Hepatocyte (in vitro differentiated cells): Measurements from ENCODE around the gene OSBPL2. TPM values are rescaled to one million over a fixed set of nuclear protein-coding genes. Genes with fewer than 3 reads are reported as not detected.

Source experiments
- DNase-seq: peaks from one replicate; pipeline ENCODE4 v3.0.0-alpha.2; 2016; ENCODE audit warnings: low spot score
- H2AFZ ChIP-seq: fragments of 200-600 bp; sonication (generic); 2 replicates; pipeline ENCODE4 v1.6.0; 2016; ENCODE audit warnings: antibody characterized with exemption, mild to moderate bottlenecking
- H3K27ac ChIP-seq: fragments of 200-600 bp; sonication (generic); 2 replicates; pipeline ENCODE4 v1.5.1; 2016; ENCODE audit warnings: mild to moderate bottlenecking
- H3K27me3 ChIP-seq: fragments of 200-600 bp; sonication (generic); 2 replicates; pipeline ENCODE4 v1.6.1; 2016
- H3K36me3 ChIP-seq: fragments of 200-600 bp; sonication (generic); replicated peaks from 2 replicates; pipeline ENCODE4 v1.5.1; 2016; ENCODE audit warnings: low read depth; ENCODE audit not compliant: insufficient read depth
- H3K4me1 ChIP-seq: fragments of 200-600 bp; sonication (generic); 2 replicates; pipeline ENCODE4 v1.5.1; 2016; ENCODE audit warnings: mild to moderate bottlenecking, moderate library complexity; ENCODE audit not compliant: insufficient read depth
- H3K4me2 ChIP-seq: fragments of 200-600 bp; sonication (generic); 2 replicates; pipeline ENCODE4 v1.6.0; 2016
- H3K4me3 ChIP-seq: fragments of 200-600 bp; sonication (generic); 2 replicates; pipeline ENCODE4 v1.5.1; 2016; ENCODE audit warnings: mild to moderate bottlenecking
- H3K79me2 ChIP-seq: fragments of 200-600 bp; sonication (generic); 2 replicates; pipeline ENCODE4 v1.6.0; 2017; ENCODE audit warnings: mild to moderate bottlenecking
- H3K9me2 ChIP-seq: fragments of 200-600 bp; sonication (generic); replicated peaks from 2 replicates; pipeline ENCODE4 v1.6.0; 2017; ENCODE audit warnings: mild to moderate bottlenecking; ENCODE audit not compliant: insufficient read depth
- H3K9me3 ChIP-seq: fragments of 200-600 bp; sonication (generic); 2 replicates; pipeline ENCODE4 v1.5.1; 2016; ENCODE audit warnings: low read depth, mild to moderate bottlenecking
- H4K20me1 ChIP-seq: fragments of 200-600 bp; sonication (generic); 2 replicates; pipeline ENCODE4 v1.6.0; 2016; ENCODE audit warnings: mild to moderate bottlenecking; ENCODE audit not compliant: insufficient read depth, poor library complexity, severe bottlenecking
- EZH2 ChIP-seq: fragments of 200-600 bp; sonication (generic); IDR thresholded peaks from 2 replicates; pipeline ENCODE4 v1.6.1; 2016; ENCODE audit warnings: antibody characterized with exemption, mild to moderate bottlenecking, borderline replicate concordance
- EZH2phosphoT487 ChIP-seq: fragments of 200-600 bp; sonication (generic); IDR thresholded peaks from one replicate; pipeline ENCODE4 v1.6.1; 2018; ENCODE audit warnings: antibody characterized with exemption, mild to moderate bottlenecking, low read depth, moderate library complexity; ENCODE audit not compliant: unreplicated experiment, severe bottlenecking
- WGBS: methylation state at CpG from one replicate; pipeline ENCODE4 v1.1.6; 2016; ENCODE audit warnings: low lambda C conversion rate; ENCODE audit errors: missing lambda C conversion rate; 5-methylcytosine and 5-hydroxymethylcytosine counted together
- polyA plus RNA-seq: library from polyadenylated mRNA; unstranded; fragments of >200 nt; fragmentation: Nextera tagmentation; extraction: Ambion mirVana; gene quantifications from 2 replicates; pipeline ENCODE4 v1.2.1, GENCODE V29; 2016
- total RNA-seq: library from RNA; depleted of rRNA; stranded (reverse); fragments of >200 nt; gene quantifications from 2 replicates; pipeline ENCODE4 v1.2.3, GENCODE V29; 2014
- TF ChIP-seq, protein P1 (sequence below): fragments of 200-600 bp; sonication (generic); IDR thresholded peaks from 2 replicates; pipeline ENCODE4 v1.5.1; 2016; ENCODE audit warnings: antibody characterized with exemption, mild to moderate bottlenecking; ENCODE audit not compliant: poor library complexity

Gene OSBPL2
- total and polyA plus RNA-seq, 2 experiments from 2014 or later: 40.5 to 45.9 TPM

DNA sequence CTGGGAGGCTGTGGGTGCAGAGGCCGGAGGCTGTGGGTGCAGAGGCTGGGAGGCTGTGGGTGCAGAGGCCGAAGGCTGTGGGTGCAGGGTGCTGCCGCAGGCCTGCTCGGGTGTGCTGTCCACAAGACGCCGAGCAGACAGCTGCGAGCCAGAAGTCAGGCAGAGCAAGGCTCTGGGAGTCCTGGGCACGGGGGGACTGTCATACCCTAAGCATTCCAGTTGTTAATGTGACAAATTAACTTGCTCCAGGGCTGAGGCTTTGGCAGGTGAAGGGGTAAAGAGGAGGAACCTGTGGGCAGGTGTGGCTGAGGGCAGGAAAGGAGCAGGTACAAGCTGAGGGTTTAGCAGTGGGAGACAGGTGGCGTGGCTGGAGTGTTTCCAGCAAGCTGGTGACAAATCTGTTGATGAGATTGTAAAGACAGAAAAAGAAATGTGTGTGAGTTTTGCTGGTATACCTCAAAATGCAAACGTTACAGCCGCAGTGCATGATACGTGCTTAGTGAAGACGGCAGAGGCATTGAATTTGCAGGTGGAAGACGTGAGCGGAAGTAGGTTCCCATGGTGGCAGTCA is 50.3 kb downstream of the OSBPL2 start:
- 97% methylated on average over 15 of the region's 15 CpGs for WGBS
- no peak for DNase-seq
- H3K9me3 ChIP-seq: no peaks in the 10 kb centered on the region
- H3K36me3 ChIP-seq: no peaks in the 10 kb centered on the region
- no peaks in the 10 kb centered on the region for H4K20me1 ChIP-seq
- H3K4me3 ChIP-seq: no peak overlapping the region
- TF ChIP-seq EZH2phosphoT487: no peak
- no peak for TF ChIP-seq EZH2
- TF ChIP-seq, protein P1, sequence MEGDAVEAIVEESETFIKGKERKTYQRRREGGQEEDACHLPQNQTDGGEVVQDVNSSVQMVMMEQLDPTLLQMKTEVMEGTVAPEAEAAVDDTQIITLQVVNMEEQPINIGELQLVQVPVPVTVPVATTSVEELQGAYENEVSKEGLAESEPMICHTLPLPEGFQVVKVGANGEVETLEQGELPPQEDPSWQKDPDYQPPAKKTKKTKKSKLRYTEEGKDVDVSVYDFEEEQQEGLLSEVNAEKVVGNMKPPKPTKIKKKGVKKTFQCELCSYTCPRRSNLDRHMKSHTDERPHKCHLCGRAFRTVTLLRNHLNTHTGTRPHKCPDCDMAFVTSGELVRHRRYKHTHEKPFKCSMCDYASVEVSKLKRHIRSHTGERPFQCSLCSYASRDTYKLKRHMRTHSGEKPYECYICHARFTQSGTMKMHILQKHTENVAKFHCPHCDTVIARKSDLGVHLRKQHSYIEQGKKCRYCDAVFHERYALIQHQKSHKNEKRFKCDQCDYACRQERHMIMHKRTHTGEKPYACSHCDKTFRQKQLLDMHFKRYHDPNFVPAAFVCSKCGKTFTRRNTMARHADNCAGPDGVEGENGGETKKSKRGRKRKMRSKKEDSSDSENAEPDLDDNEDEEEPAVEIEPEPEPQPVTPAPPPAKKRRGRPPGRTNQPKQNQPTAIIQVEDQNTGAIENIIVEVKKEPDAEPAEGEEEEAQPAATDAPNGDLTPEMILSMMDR: no peak
- H2AFZ ChIP-seq: no peak overlapping the region
- H3K9me2 ChIP-seq: no peaks in the 10 kb centered on the region
- no peak overlapping the region for H3K27ac ChIP-seq
- no peaks in the 10 kb centered on the region for H3K27me3 ChIP-seq
- H3K4me2 ChIP-seq: no peak overlapping the region
- no peaks in the 10 kb centered on the region for H3K4me1 ChIP-seq
- H3K79me2 ChIP-seq: no peaks in the 10 kb centered on the region

DNA sequence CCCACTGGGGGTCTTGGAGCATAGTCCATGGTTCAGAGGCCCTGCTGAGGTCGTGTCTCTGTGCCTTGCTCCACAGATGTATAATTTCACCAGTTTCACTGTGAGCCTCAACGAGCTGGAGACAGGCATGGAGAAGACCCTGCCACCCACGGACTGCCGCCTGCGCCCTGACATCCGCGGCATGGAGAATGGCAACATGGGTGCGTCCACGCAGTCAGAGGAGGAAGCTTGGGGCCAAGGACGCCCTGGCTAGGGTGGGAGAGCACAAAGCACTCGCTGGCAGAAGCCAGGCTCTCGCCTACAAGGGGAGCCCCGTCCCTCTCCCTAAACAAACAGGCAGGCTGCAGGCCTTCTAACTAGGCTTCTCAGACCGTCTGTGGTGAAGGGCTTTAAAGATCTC is 50.8 kb downstream of the OSBPL2 start:
- DNase-seq: no peak
- Histone ChIP-seq H3K27me3 (no peaks in the 10 kb centered on the region), H3K9me3 (no peaks in the 10 kb centered on the region), H3K4me2 (no peak overlapping the region), H2AFZ (no peak overlapping the region), H3K4me1 (no peaks in the 10 kb centered on the region), H3K27ac (no peak overlapping the region), H3K4me3 (no peak overlapping the region), H4K20me1 (no peaks in the 10 kb centered on the region), H3K9me2 (no peaks in the 10 kb centered on the region), H3K79me2 (no peaks in the 10 kb centered on the region), H3K36me3 (no peaks in the 10 kb centered on the region)
- TF ChIP-seq EZH2 (no peak), EZH2phosphoT487 (no peak)
- TF ChIP-seq, protein P1: no peak
- WGBS: 91% methylated on average over 14 of the region's 14 CpGs

DNA sequence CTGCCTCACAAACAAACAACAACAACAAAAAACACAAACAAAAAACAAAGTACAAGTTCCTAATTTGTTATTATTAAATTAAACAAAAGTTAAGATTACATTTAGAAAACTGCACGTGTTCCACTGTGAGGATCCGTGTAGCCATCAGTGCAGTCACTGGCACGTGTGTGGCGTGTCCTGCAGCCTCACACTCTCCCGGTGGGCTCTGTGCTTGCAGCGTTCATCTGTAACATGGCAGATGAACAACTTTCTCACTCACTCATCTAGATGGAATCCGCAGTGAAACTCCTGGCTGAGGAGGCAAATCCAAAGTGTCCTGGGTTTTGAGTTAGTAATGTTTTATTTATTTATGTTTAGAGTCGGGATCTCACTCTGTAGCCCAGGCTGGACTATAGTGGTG is 51.6 kb downstream of the OSBPL2 start:
- Histone ChIP-seq H3K9me2 (no peaks in the 10 kb centered on the region), H3K4me3 (no peak overlapping the region), H3K79me2 (no peaks in the 10 kb centered on the region), H3K9me3 (no peaks in the 10 kb centered on the region), H3K4me2 (no peak overlapping the region), H3K4me1 (no peaks in the 10 kb centered on the region), H3K27me3 (no peaks in the 10 kb centered on the region), H3K36me3 (no peaks in the 10 kb centered on the region), H3K27ac (no peak overlapping the region), H2AFZ (no peak overlapping the region), H4K20me1 (no peaks in the 10 kb centered on the region)
- 97% methylated on average over 8 of the region's 8 CpGs for WGBS
- DNase-seq: no peak
- TF ChIP-seq EZH2phosphoT487: no peak
- no peak for TF ChIP-seq EZH2

DNA sequence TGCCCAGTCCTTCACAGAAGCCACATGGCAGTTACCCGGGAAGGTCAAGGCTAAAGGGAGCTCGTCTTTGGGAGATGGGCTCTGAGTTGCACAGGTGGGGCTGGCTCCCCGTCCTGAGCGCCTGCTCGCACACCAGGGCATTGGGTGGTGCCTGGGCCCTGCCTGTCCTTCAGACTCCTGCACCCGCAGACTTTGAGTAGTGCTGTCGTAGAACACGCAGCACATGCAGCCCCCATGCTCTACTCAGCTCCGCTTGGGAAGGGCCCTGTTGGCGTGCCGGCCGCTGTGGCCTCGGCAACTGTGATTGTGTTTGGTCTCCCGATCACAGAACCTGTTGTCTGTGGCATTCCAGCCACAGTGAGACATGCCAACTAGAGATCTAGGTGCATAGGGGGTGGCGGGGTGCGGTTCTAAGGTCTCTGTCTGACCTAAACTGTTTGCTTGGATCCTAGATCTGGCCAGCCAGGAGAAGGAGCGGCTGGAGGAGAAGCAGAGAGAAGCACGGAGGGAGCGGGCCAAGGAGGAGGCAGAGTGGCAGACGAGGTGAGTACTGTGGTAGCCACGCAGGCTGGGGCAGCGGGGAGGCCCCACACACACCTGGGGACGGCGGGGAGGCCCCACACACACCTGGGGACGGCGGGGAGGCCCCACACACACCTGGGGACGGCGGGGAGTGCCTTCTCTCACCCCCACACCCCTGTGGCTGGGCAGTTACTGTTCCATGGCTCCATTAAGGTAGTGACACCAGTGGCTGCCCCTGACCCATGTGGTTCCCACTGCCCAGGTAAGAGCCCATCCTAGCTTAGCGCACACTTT is 53.1 kb downstream of the OSBPL2 start:
- no peaks in the 10 kb centered on the region for H3K79me2 ChIP-seq
- no peaks in the 10 kb centered on the region for H3K9me3 ChIP-seq
- no peaks in the 10 kb centered on the region for H3K36me3 ChIP-seq
- H2AFZ ChIP-seq: no peak overlapping the region
- TF ChIP-seq EZH2: no peak
- no peak for TF ChIP-seq EZH2phosphoT487
- TF ChIP-seq, protein P1: no peak
- H3K9me2 ChIP-seq: no peaks in the 10 kb centered on the region
- no peaks in the 10 kb centered on the region for H3K27me3 ChIP-seq
- H3K4me2 ChIP-seq: no peak overlapping the region
- H3K4me1 ChIP-seq: no peaks in the 10 kb centered on the region
- H4K20me1 ChIP-seq: no peaks in the 10 kb centered on the region
- WGBS: 97% methylated on average over 23 of the region's 29 CpGs
- no peak overlapping the region for H3K27ac ChIP-seq
- no peak for DNase-seq
- H3K4me3 ChIP-seq: no peak overlapping the region
